HG03469 (cell line): ENCODE data around the gene XBP1.
"Not testable (repeated sequence)": the region's sequence is repeated elsewhere in the genome, so short reads cannot be mapped to it uniquely, and the experiment has no call there.

Source experiments
- ATAC-seq: cut with Tn5 transposase; IDR thresholded peaks from one replicate; pipeline ENCODE4 v1.9.1; 2021; ENCODE audit warnings: mild to moderate bottlenecking, moderate library complexity, moderate number of reproducible peaks; ENCODE audit not compliant: unreplicated experiment

The XBP1 gene

DNA sequence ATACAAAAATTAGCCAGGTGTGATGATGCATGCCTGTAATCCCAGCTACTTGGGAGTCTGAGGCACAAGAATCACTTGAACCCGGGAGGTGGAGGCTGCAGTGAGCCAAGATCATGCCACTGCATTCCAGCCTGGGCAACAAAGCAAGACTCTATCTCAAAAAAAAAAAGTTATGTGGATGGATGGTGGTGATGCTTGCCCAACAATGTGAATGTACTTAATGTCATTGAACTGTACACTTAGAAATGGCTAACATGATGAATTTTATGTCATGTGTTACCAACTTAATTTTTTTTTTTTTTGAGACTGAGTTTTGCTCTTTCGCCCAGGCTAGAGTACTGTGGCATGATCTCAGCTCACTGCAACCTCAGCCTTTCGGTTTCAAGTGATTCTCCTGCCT, 45.9 kb downstream of the XBP1 start:
- not testable (repeated sequence) for ATAC-seq

DNA sequence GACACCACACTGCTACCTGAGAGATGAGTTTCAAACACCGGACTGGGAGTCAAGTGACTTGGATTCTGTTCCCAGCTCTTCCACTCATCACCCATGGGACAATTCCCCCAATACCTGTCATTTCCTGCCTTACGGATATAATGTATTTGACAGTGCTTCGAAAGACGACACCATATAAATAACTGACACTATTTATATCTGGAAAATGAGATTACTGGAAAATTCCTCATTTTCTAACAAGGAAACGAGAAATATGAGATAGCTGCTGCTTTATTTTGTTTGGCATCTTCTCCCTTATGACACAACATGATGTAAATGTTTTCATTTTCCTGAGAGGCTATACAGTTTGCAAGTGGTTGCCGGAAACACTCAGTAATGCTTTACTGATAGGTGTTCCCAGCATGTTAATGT, 49.9 kb downstream of the XBP1 start:
- no peak for ATAC-seq
